Measurements from ENCODE around the gene CAPN9. TPM values are rescaled to one million over a fixed set of nuclear protein-coding genes. Genes with fewer than 3 reads are reported as not detected.

The CAPN9 gene
- total and polyA plus RNA-seq, 7 donors: 0.55 to 83.2 (median 30.6) TPM; not detected in 3

DNA sequence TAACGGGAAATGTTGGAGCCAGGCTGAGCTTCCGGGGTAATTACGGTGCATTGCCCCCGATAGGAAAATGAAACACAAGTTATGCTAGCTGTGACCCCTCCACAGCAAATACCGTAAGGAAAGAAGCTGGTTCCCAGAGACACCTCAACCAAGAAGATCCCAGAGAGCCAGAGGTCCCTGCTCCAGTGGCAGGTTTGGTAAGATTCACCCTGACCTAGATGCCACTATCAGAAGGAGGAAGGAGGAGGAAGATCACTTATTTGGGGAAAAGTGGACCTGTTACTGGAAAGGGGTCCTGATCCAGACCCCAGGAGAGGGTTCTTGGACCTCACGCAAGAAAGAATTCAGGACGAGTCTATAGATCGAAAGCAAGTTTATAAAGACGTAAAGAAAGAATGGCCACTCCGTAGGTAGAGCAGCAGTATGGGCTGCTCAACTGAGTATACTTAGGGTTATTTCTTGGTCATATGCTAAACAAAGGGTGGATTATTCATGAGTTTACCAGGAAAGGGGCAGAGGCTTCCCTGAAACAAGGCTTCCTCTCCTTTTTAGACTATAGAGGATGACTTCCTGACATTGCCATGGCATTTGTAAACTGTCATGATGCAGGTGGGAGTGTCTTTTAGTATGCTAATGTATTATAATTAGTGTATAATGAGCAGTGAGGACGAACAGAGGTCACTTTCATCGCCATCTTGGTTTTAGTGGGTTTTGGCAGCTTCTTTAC, 7.5 kb upstream of the CAPN9 start:
- TF ChIP-seq, protein P1, sequence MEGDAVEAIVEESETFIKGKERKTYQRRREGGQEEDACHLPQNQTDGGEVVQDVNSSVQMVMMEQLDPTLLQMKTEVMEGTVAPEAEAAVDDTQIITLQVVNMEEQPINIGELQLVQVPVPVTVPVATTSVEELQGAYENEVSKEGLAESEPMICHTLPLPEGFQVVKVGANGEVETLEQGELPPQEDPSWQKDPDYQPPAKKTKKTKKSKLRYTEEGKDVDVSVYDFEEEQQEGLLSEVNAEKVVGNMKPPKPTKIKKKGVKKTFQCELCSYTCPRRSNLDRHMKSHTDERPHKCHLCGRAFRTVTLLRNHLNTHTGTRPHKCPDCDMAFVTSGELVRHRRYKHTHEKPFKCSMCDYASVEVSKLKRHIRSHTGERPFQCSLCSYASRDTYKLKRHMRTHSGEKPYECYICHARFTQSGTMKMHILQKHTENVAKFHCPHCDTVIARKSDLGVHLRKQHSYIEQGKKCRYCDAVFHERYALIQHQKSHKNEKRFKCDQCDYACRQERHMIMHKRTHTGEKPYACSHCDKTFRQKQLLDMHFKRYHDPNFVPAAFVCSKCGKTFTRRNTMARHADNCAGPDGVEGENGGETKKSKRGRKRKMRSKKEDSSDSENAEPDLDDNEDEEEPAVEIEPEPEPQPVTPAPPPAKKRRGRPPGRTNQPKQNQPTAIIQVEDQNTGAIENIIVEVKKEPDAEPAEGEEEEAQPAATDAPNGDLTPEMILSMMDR (IDR thresholded peaks at IDR 0.05): no peak
- TF ChIP-seq POLR2A (IDR thresholded peaks at IDR 0.05) (no peak), EP300 (IDR thresholded peaks at IDR 0.05) (no peak), POLR2AphosphoS5 (IDR thresholded peaks at IDR 0.05) (no peak)
- no peak for DNase-seq
- Histone ChIP-seq H3K27me3 (no peaks in the 10 kb centered on the region), H3K36me3 (no peaks in the 10 kb centered on the region), H3K9me3 (no peaks in the 10 kb centered on the region), H3K4me1 (no peaks in the 10 kb centered on the region), H3K4me3 (no peak overlapping the region), H3K27ac (no peak overlapping the region)
- intact Hi-C loops (cut with DNase I): loop anchor here (5.0 kb wide), 1 partner anchor 53 kb away; no protein-coding TSS in a partner anchor
- WGBS, 2 donors: 94 to 95% methylated on average over 12 of the region's 12 CpGs

GRCh38 chr1:230743899-230744298, 3.3 kb upstream of the CAPN9 start:
- intact Hi-C loops (cut with DNase I): loop anchor here (5.0 kb wide), 1 partner anchor 48 kb away; no protein-coding TSS in a partner anchor
- DNase-seq: no peak
- no peak overlapping the region for H3K4me3 ChIP-seq
- H3K4me1 ChIP-seq: no peaks in the 10 kb centered on the region
- H3K27ac ChIP-seq: no peak overlapping the region
- H3K36me3 ChIP-seq: no peaks in the 10 kb centered on the region
- no peaks in the 10 kb centered on the region for H3K9me3 ChIP-seq
- WGBS, 2 donors: 91 to 93% methylated on average over 2 of the region's 2 CpGs
- TF ChIP-seq POLR2A (IDR thresholded peaks at IDR 0.05): no peak
- TF ChIP-seq POLR2AphosphoS5 (IDR thresholded peaks at IDR 0.05): no peak
- TF ChIP-seq, protein P1 (IDR thresholded peaks at IDR 0.05): no peak
- no peak for TF ChIP-seq EP300 (IDR thresholded peaks at IDR 0.05)
- H3K27me3 ChIP-seq: no peaks in the 10 kb centered on the region

DNA sequence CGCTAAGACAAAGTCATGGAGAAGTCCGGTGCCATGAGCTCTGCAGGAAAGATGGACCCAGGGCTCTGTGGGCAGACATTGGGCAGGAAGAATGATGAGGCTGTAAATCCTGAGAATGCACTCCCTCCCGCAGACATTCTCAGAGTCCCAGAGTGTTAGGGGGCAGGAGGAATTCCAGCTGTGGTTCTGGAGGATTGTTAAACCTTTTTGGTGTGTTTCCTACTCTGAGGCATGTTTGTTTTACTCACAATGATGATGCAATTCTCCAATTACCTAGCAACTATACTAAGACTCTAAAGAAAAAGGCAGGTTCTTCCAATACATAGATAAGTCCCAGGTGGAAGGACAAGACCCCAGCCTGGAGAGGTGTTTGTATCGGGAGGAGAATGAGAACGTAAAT, 2.8 kb upstream of the CAPN9 start:
- Histone ChIP-seq H3K4me1 (no peaks in the 10 kb centered on the region), H3K27ac (no peak overlapping the region), H3K27me3 (no peaks in the 10 kb centered on the region), H3K36me3 (no peaks in the 10 kb centered on the region), H3K4me3 (no peak overlapping the region), H3K9me3 (no peaks in the 10 kb centered on the region)
- 73 to 82% methylated on average over 5 of the region's 5 CpGs for WGBS, 2 donors
- intact Hi-C loops (cut with DNase I): loop anchor here (5.0 kb wide), 1 partner anchor 48 kb away; no protein-coding TSS in a partner anchor
- TF ChIP-seq, protein P1 (IDR thresholded peaks at IDR 0.05): no peak
- no peak for TF ChIP-seq POLR2AphosphoS5 (IDR thresholded peaks at IDR 0.05)
- TF ChIP-seq POLR2A (IDR thresholded peaks at IDR 0.05): no peak
- no peak for TF ChIP-seq EP300 (IDR thresholded peaks at IDR 0.05)
- DNase-seq: no peak

DNA sequence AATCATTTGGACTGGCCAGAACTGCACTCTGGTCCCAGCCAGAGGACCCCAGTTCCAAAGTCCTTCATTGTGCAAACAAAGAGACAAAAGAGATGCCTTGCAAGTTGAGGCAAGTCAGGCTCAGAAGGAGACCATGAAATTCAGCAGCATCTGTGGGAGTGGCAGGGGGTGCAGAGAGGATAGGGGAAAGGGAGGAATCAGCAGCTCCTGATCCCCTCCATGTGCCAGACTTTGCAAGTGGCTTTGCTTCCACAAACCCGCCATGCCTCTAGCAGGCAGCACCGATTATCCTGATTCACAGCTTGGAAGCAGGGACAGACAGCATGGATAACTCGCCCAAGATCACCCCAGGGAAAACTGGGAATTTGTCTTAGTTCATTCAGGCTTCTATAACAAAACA, 2.1 kb upstream of the CAPN9 start:
- Histone ChIP-seq H3K27ac (no peak overlapping the region), H3K4me1 (no peaks in the 10 kb centered on the region), H3K9me3 (no peaks in the 10 kb centered on the region), H3K27me3 (no peaks in the 10 kb centered on the region), H3K4me3 (no peak overlapping the region), H3K36me3 (no peaks in the 10 kb centered on the region)
- no peak for DNase-seq
- no peak for TF ChIP-seq EP300 (IDR thresholded peaks at IDR 0.05)
- no peak for TF ChIP-seq POLR2AphosphoS5 (IDR thresholded peaks at IDR 0.05)
- no peak for TF ChIP-seq POLR2A (IDR thresholded peaks at IDR 0.05)
- TF ChIP-seq, protein P1 (IDR thresholded peaks at IDR 0.05): no peak
- intact Hi-C loops (cut with DNase I): no loop called here
- WGBS, 2 donors: 83 to 93% methylated on average over 3 of the region's 3 CpGs
